Measurements from ENCODE around the gene RPAP3. TPM values are rescaled to one million over a fixed set of nuclear protein-coding genes. Genes with fewer than 3 reads are reported as not detected.

Gene RPAP3
- total RNA-seq, result 10.5 and 12.6 TPM in 2 replicates

GRCh38 chr12:47705566-47706425 is at the start of gene RPAP3:
TSS of gene RPAP3 (minus strand) at chr12:47706030. CDS start at chr12:47702840, 3,190 bp downstream.

GRCh38 chr12:47725091-47725772 is 19.4 kb upstream of the RPAP3 start, which contains the start of gene ENDOU:
TSS of gene ENDOU (minus strand) at chr12:47725490. CDS start at chr12:47725413, 77 bp downstream.

Other genes starting within 250 kb of the RPAP3 start
- not detected in 2 replicates for gene ENDOU, start 19.5 kb upstream of the RPAP3 start, total RNA-seq
- gene RAPGEF3, start 52.9 kb upstream of the RPAP3 start, total RNA-seq, result 1.5 and 4.8 TPM in 2 replicates
- gene SLC48A1, start 67.2 kb upstream of the RPAP3 start, total RNA-seq, result 15.9 and 23.2 TPM in 2 replicates
- gene HDAC7, start 113.9 kb upstream of the RPAP3 start, total RNA-seq, result 93.9 and 110 TPM in 2 replicates
- gene VDR, start 199.0 kb upstream of the RPAP3 start, total RNA-seq, result 6.4 and 9.1 TPM in 2 replicates